ENCODE measurements around the gene RNF224.
A peak's percentile ranks its signal among the peaks of the same experiment; 100 is the strongest.

GRCh38 chr9:137244486-137245449, 17.5 kb downstream of the RNF224 start:
- peak in 1 of 2 experiments; percentile 18; a peak in 2 of 4 replicates for TF ChIP-seq CTCF (conservative IDR thresholded peaks at IDR 0.05; ENCODE audit: low read depth in 2 of 2)
- TF ChIP-seq REST (IDR thresholded peaks at IDR 0.05; ENCODE audit: unreplicated experiment): no peak
- no peak for TF ChIP-seq POLR2AphosphoS5 (IDR thresholded peaks at IDR 0.05; ENCODE audit: low read depth)
- no peak for TF ChIP-seq EZH2 (IDR thresholded peaks at IDR 0.05; ENCODE audit: low read depth, unreplicated experiment)
- TF ChIP-seq CREB1 (CRISPR knock-in tag; IDR thresholded peaks at IDR 0.05; ENCODE audit: low read depth): no peak
- TF ChIP-seq ZNF462 (CRISPR knock-in tag; IDR thresholded peaks at IDR 0.05): no peak
- TF ChIP-seq EZH2phosphoT487 (IDR thresholded peaks at IDR 0.05; ENCODE audit: unreplicated experiment): no peak
